ENCODE data around the gene KCNJ1. TPM values are rescaled to one million over a fixed set of nuclear protein-coding genes. Genes with fewer than 3 reads are reported as not detected.

Gene KCNJ1
- total and polyA plus RNA-seq, 9 of the 15 experiments (the other 6 are each of a cell fraction or from before 2014, with no cell fraction given), result not detected

- H3K9ac ChIP-seq (ENCODE audit: insufficient read depth in 1 of 2, low read depth in 2 of 2, low read length in 2 of 2), result no peak overlapping the region
- no peaks in the 10 kb centered on the region for H3K79me2 ChIP-seq (ENCODE audit: control insufficient read depth, insufficient read depth, low read length)
- FAIRE-seq (no peak), DNase-seq (ENCODE audit: extremely low read depth in 1 of 4, low spot score in 3 of 4) (no peak), ATAC-seq (no peak)
- H3K4me2 ChIP-seq (ENCODE audit: insufficient read depth, low read length), result no peak overlapping the region
- H3K36me3 ChIP-seq (ENCODE audit: control insufficient read depth, insufficient read depth, low read length), result no peaks in the 10 kb centered on the region
- no peak overlapping the region for H2AFZ ChIP-seq (ENCODE audit: low read depth, low read length)
- in situ Hi-C loops (cut with MboI), result loop anchor here (25.0 kb wide), 1 partner anchor 428 kb away; no protein-coding TSS in a partner anchor
- peaks cover 0 to 7% of the 10 kb centered on the region in 2 experiments; a peak in 1 of 5 replicates for H3K27me3 ChIP-seq (ENCODE audit: control insufficient read depth in 2 of 2, insufficient read depth in 2 of 2, low read length in 2 of 2)
- no peaks in the 10 kb centered on the region for H3K9me1 ChIP-seq (ENCODE audit: control insufficient read depth, insufficient read depth, low read length)
- H3K4me3 ChIP-seq, result no peak overlapping the region
- no peaks in the 10 kb centered on the region for H3K9me3 ChIP-seq (replicated peaks; ENCODE audit: control insufficient read depth, insufficient read depth, low read depth, low read length)
- POLR2A ChIA-PET, result no interaction called here
- intact Hi-C loops (cut with micrococcal nuclease), result loop anchor here (1.0 to 10.0 kb wide), 4 partner anchors 72 to 867 kb away; no protein-coding TSS in a partner anchor
- no peak for TF ChIP-seq ZNF583 (CRISPR knock-in tag; IDR thresholded peaks at IDR 0.05)
- no peak for TF ChIP-seq PML (IDR thresholded peaks at IDR 0.05; ENCODE audit: low read length)
- TF ChIP-seq PURB (CRISPR knock-in tag; IDR thresholded peaks at IDR 0.05; ENCODE audit: low read depth), result no peak
- TF ChIP-seq RFX1 (IDR thresholded peaks at IDR 0.05), result no peak
- TF ChIP-seq ZNF507 (tag; conservative IDR thresholded peaks at IDR 0.05), result no peak
- TF ChIP-seq SRSF9 (IDR thresholded peaks at IDR 0.05; ENCODE audit: borderline replicate concordance, low read depth, low read length), result no peak
- no peak for TF ChIP-seq RBBP5 (IDR thresholded peaks at IDR 0.05; ENCODE audit: borderline replicate concordance, insufficient read depth, low read length, poor library complexity, severe bottlenecking)
- TF ChIP-seq IFI16 (CRISPR knock-in tag; IDR thresholded peaks at IDR 0.05), result no peak
- no peak for TF ChIP-seq VEZF1 (CRISPR knock-in tag; IDR thresholded peaks at IDR 0.05)
- TF ChIP-seq PRPF4 (IDR thresholded peaks at IDR 0.05; ENCODE audit: insufficient read depth, low read depth, low read length, poor library complexity, severe bottlenecking), result no peak
- no peak for TF ChIP-seq ZNF512 (tag; IDR thresholded peaks at IDR 0.05)
- no peak for TF ChIP-seq FOXA1 (IDR thresholded peaks at IDR 0.05; ENCODE audit: borderline replicate concordance)
- no peak for TF ChIP-seq CSDE1 (IDR thresholded peaks at IDR 0.05)
- TF ChIP-seq WHSC1 (IDR thresholded peaks at IDR 0.05; ENCODE audit: low read length), result no peak
- TF ChIP-seq ZNF146 (CRISPR knock-in tag; IDR thresholded peaks at IDR 0.05; ENCODE audit: unreplicated experiment), result no peak
- TF ChIP-seq ZNF449 (CRISPR knock-in tag; IDR thresholded peaks at IDR 0.05), result no peak
- TF ChIP-seq PTRF (tag; IDR thresholded peaks at IDR 0.05), result no peak
- no peak for TF ChIP-seq NR2C2 (CRISPR knock-in tag; IDR thresholded peaks at IDR 0.05)
- TF ChIP-seq NR2C2 (tag; IDR thresholded peaks at IDR 0.05), result no peak
- BruUV-seq (replicated peaks), result no TSS peak
- H4K20me1 ChIP-seq (replicated peaks; ENCODE audit: control insufficient read depth, insufficient read depth, low read length), result no peaks in the 10 kb centered on the region
- no peaks in the 10 kb centered on the region for H3K4me1 ChIP-seq (replicated peaks in 1 of 2; ENCODE audit: control insufficient read depth in 2 of 2, insufficient read depth in 2 of 2, low read length in 2 of 2)
- H3K27ac ChIP-seq (ENCODE audit: extremely low read depth, low read depth, low read length), result no peak overlapping the region
- CTCF ChIA-PET (ENCODE audit: low intra/inter-chr PET ratio), result interaction anchor here (2.2 kb wide), 1 partner anchor 72 kb away, joined by 23 read pairs; no protein-coding TSS in a partner anchor
- 0% methylated on average over 4 of the region's 4 CpGs for WGBS (ENCODE audit: insufficient coverage, low coverage, missing lambda C conversion rate)
Observed at GRCh38 chr11:128884054-128884453, 17.0 kb upstream of the KCNJ1 start.
